Suprapubic skin (tissue), 4 donors: ENCODE measurements around the gene NENF. TPM values are rescaled to one million over a fixed set of nuclear protein-coding genes. Genes with fewer than 3 reads are reported as not detected.

Experiments used
- DNase-seq, 2 donors: peaks; one replicate each; pipeline ENCODE4 v3.0.0-alpha.2; 2019; ENCODE audit warnings: low spot score in 2 of 2
- H3K27ac ChIP-seq: fragments of 200-600 bp; sonication (generic); one replicate; pipeline ENCODE4 v1.5.1; 2019
- H3K27me3 ChIP-seq: fragments of 200-600 bp; sonication (generic); one replicate; pipeline ENCODE4 v1.5.1; 2019
- H3K36me3 ChIP-seq: fragments of 200-600 bp; sonication (generic); one replicate; pipeline ENCODE4 v1.5.1; 2019
- H3K4me1 ChIP-seq: fragments of 200-600 bp; sonication (generic); one replicate; pipeline ENCODE4 v1.5.1; 2019
- H3K4me3 ChIP-seq: fragments of 200-600 bp; sonication (generic); one replicate; pipeline ENCODE4 v1.5.1; 2019; ENCODE audit warnings: mild to moderate bottlenecking
- H3K9me3 ChIP-seq: fragments of 200-600 bp; sonication (generic); one replicate; pipeline ENCODE4 v1.5.1; 2019
- CTCF ChIP-seq, 2 donors: fragments of 200-600 bp in 1 of 2; fragments of 450-650 bp in 1 of 2; sonication (generic) in 1 of 2; IDR thresholded peaks; one replicate each; pipeline ENCODE4 v1.5.1; 2016 to 2019; ENCODE audit warnings: antibody characterized with exemption in 2 of 2, mild to moderate bottlenecking in 1 of 2, moderate library complexity in 1 of 2
- EP300 ChIP-seq: sonication (generic); formaldehyde crosslinking; IDR thresholded peaks from one replicate; pipeline ENCODE4 v1.6.1; 2017; ENCODE audit warnings: antibody characterized with exemption
- POLR2A ChIP-seq, 2 donors: fragments of 450-650 bp; IDR thresholded peaks; one replicate each; pipeline ENCODE4 v1.6.1; 2017; ENCODE audit warnings: antibody characterized with exemption in 2 of 2, mild to moderate bottlenecking in 2 of 2, moderate library complexity in 2 of 2
- POLR2AphosphoS5 ChIP-seq, 3 donors: sonication (generic); formaldehyde crosslinking; IDR thresholded peaks; one replicate each; pipeline ENCODE4 v1.6.1; 2017; ENCODE audit warnings: antibody characterized with exemption in 3 of 3
- WGBS: methylation state at CpG from one replicate; pipeline ENCODE4 v1.1.5; 2018; 5-methylcytosine and 5-hydroxymethylcytosine counted together
- total RNA-seq, 4 donors: library from RNA; depleted of rRNA; stranded (reverse); fragments of >200 nt; gene quantifications; one replicate each; pipeline ENCODE4 v1.1.0, GENCODE V29; 2016

NENF gene
- total RNA-seq, 4 donors from 2014 or later, result 60.6 to 104 (median 87.4) TPM

GRCh38 chr1:212455803-212456528, 23.2 kb downstream of the NENF start:
- TF ChIP-seq CTCF (IDR thresholded peaks at IDR 0.05) (peak; percentile 93 to 96), POLR2AphosphoS5 (IDR thresholded peaks at IDR 0.05) (no peak), POLR2A (IDR thresholded peaks at IDR 0.05) (no peak), EP300 (no peak)
- no peaks in the 10 kb centered on the region for H3K9me3 ChIP-seq
- no peak overlapping the region for H3K4me3 ChIP-seq
- WGBS, result 27% methylated on average over 10 of the region's 10 CpGs
- no peaks in the 10 kb centered on the region for H3K36me3 ChIP-seq
- peaks cover 14% of the 10 kb centered on the region for H3K4me1 ChIP-seq
- no peak overlapping the region for H3K27ac ChIP-seq
- peak; percentile 91 to 94 for DNase-seq
- no peaks in the 10 kb centered on the region for H3K27me3 ChIP-seq

GRCh38 chr1:212457740-212458338, 25.1 kb downstream of the NENF start:
- DNase-seq, result no peak
- Histone ChIP-seq H3K36me3 (no peaks in the 10 kb centered on the region), H3K27ac (no peak overlapping the region), H3K9me3 (no peaks in the 10 kb centered on the region), H3K4me3 (no peak overlapping the region), H3K27me3 (no peaks in the 10 kb centered on the region), H3K4me1 (peaks cover 14% of the 10 kb centered on the region)
- 60% methylated on average over 8 of the region's 8 CpGs for WGBS
- no peak for TF ChIP-seq EP300
- TF ChIP-seq POLR2A (IDR thresholded peaks at IDR 0.05), result no peak
- TF ChIP-seq POLR2AphosphoS5 (IDR thresholded peaks at IDR 0.05), result no peak
- TF ChIP-seq CTCF (IDR thresholded peaks at IDR 0.05), result peak in 1 of 2 donors; percentile 30

- no peaks in the 10 kb centered on the region for H3K9me3 ChIP-seq
- H3K4me1 ChIP-seq, result peaks cover 10% of the 10 kb centered on the region
- no peak overlapping the region for H3K27ac ChIP-seq
- WGBS, result 48% methylated on average over 1 of the region's 1 CpG
- no peaks in the 10 kb centered on the region for H3K36me3 ChIP-seq
- H3K27me3 ChIP-seq, result no peaks in the 10 kb centered on the region
- no peak for DNase-seq
- TF ChIP-seq EP300, result no peak
- TF ChIP-seq POLR2A (IDR thresholded peaks at IDR 0.05), result no peak
- no peak for TF ChIP-seq CTCF (IDR thresholded peaks at IDR 0.05)
- no peak for TF ChIP-seq POLR2AphosphoS5 (IDR thresholded peaks at IDR 0.05)
- H3K4me3 ChIP-seq, result no peak overlapping the region
Measured at GRCh38 chr1:212458817-212459216, 26.1 kb downstream of the NENF start.

- DNase-seq, result no peak
- no peaks in the 10 kb centered on the region for H3K36me3 ChIP-seq
- H3K27me3 ChIP-seq, result no peaks in the 10 kb centered on the region
- no peaks in the 10 kb centered on the region for H3K9me3 ChIP-seq
- H3K4me1 ChIP-seq, result peaks cover 15% of the 10 kb centered on the region
- WGBS, result 68% methylated on average over 5 of the region's 5 CpGs
- TF ChIP-seq POLR2A (IDR thresholded peaks at IDR 0.05) (no peak), POLR2AphosphoS5 (IDR thresholded peaks at IDR 0.05) (no peak), CTCF (IDR thresholded peaks at IDR 0.05) (no peak)
- H3K27ac ChIP-seq, result no peak overlapping the region
- no peak overlapping the region for H3K4me3 ChIP-seq
Measured at GRCh38 chr1:212459656-212460055, 26.9 kb downstream of the NENF start.

GRCh38 chr1:212460376-212460775, 27.7 kb downstream of the NENF start:
- H3K36me3 ChIP-seq, result no peaks in the 10 kb centered on the region
- H3K4me1 ChIP-seq, result peaks cover 16% of the 10 kb centered on the region
- 83% methylated on average over 1 of the region's 9 CpGs for WGBS
- no peak overlapping the region for H3K27ac ChIP-seq
- no peak overlapping the region for H3K4me3 ChIP-seq
- no peaks in the 10 kb centered on the region for H3K9me3 ChIP-seq
- H3K27me3 ChIP-seq, result no peaks in the 10 kb centered on the region
- TF ChIP-seq POLR2A (IDR thresholded peaks at IDR 0.05), result no peak
- TF ChIP-seq EP300, result no peak
- TF ChIP-seq POLR2AphosphoS5 (IDR thresholded peaks at IDR 0.05), result no peak
- TF ChIP-seq CTCF (IDR thresholded peaks at IDR 0.05), result no peak
- no peak for DNase-seq
